Tibial nerve (tissue), 4 donors: ENCODE data around the gene HECTD4. TPM values are rescaled to one million over a fixed set of nuclear protein-coding genes. Genes with fewer than 3 reads are reported as not detected.

Experiments used
- DNase-seq, 2 donors: peaks; one replicate each; pipeline ENCODE4 v3.0.0-alpha.2; 2019; ENCODE audit warnings: low spot score in 2 of 2
- H3K27ac ChIP-seq, 4 donors: fragments of 200-600 bp; sonication (generic) in 3 of 4; one replicate each; pipeline ENCODE4 v1.5.1; 2017 to 2019; ENCODE audit warnings: mild to moderate bottlenecking in 1 of 4
- H3K27me3 ChIP-seq, 2 donors: fragments of 200-600 bp; sonication (generic) in 1 of 2; one replicate each; pipeline versions ENCODE4 v1.5.1 to v1.6.0; 2017 to 2019
- H3K36me3 ChIP-seq, 3 donors: fragments of 200-600 bp; sonication (generic); one replicate each; pipeline ENCODE4 v1.5.1; 2018 to 2019
- H3K4me1 ChIP-seq, 4 donors: fragments of 200-600 bp; sonication (generic) in 3 of 4; one replicate each; pipeline ENCODE4 v1.5.1; 2017 to 2019
- H3K4me3 ChIP-seq, 4 donors: fragments of 200-600 bp; sonication (generic) in 3 of 4; one replicate each; pipeline ENCODE4 v1.5.1; 2017 to 2019; ENCODE audit warnings: mild to moderate bottlenecking in 1 of 4, moderate library complexity in 1 of 4
- H3K9me3 ChIP-seq, 4 donors: fragments of 200-600 bp; sonication (generic) in 3 of 4; one replicate each; pipeline ENCODE4 v1.5.1; 2017 to 2019
- EP300 ChIP-seq, 2 donors: sonication (generic); formaldehyde crosslinking; IDR thresholded peaks; one replicate each; pipeline ENCODE4 v1.6.1; 2017; ENCODE audit warnings: antibody characterized with exemption in 2 of 2, mild to moderate bottlenecking in 1 of 2
- POLR2A ChIP-seq, 2 donors: fragments of 450-650 bp; IDR thresholded peaks; one replicate each; pipeline ENCODE4 v1.6.1; 2017; ENCODE audit warnings: antibody characterized with exemption in 2 of 2, mild to moderate bottlenecking in 2 of 2, moderate library complexity in 2 of 2
- WGBS, 2 donors: methylation state at CpG; one replicate each; pipeline ENCODE4 v1.1.5; 2018; 5-methylcytosine and 5-hydroxymethylcytosine counted together
- total RNA-seq, 4 donors: library from RNA; depleted of rRNA; stranded (reverse); fragments of >200 nt; gene quantifications; one replicate each; pipeline ENCODE4 v1.1.0, GENCODE V29; 2016
- TF ChIP-seq, protein P1 (sequence below), 5 experiments: fragments of 200-600 bp in 3 of 5; fragments of 450-650 bp in 2 of 5; sonication (generic) in 3 of 5; IDR thresholded peaks; one replicate each; pipeline ENCODE4 v1.5.1; 2016 to 2019; ENCODE audit warnings: antibody characterized with exemption in 5 of 5, mild to moderate bottlenecking in 3 of 5, moderate library complexity in 2 of 5

Gene HECTD4
- total RNA-seq, 4 donors from 2014 or later, result 43.0 to 70.5 (median 58.5) TPM

GRCh38 chr12:112322882-112323547 is 59.2 kb downstream of the HECTD4 start:
- DNase-seq, result no peak
- TF ChIP-seq, protein P1, sequence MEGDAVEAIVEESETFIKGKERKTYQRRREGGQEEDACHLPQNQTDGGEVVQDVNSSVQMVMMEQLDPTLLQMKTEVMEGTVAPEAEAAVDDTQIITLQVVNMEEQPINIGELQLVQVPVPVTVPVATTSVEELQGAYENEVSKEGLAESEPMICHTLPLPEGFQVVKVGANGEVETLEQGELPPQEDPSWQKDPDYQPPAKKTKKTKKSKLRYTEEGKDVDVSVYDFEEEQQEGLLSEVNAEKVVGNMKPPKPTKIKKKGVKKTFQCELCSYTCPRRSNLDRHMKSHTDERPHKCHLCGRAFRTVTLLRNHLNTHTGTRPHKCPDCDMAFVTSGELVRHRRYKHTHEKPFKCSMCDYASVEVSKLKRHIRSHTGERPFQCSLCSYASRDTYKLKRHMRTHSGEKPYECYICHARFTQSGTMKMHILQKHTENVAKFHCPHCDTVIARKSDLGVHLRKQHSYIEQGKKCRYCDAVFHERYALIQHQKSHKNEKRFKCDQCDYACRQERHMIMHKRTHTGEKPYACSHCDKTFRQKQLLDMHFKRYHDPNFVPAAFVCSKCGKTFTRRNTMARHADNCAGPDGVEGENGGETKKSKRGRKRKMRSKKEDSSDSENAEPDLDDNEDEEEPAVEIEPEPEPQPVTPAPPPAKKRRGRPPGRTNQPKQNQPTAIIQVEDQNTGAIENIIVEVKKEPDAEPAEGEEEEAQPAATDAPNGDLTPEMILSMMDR (IDR thresholded peaks at IDR 0.05), result no peak
- no peak for TF ChIP-seq POLR2A (IDR thresholded peaks at IDR 0.05)
- TF ChIP-seq EP300 (IDR thresholded peaks at IDR 0.05), result no peak
- no peaks in the 10 kb centered on the region for H3K27me3 ChIP-seq
- no peaks in the 10 kb centered on the region for H3K9me3 ChIP-seq
- H3K36me3 ChIP-seq, result peaks cover 0 to 16% (median 0%) of the 10 kb centered on the region in 3 donors
- H3K4me3 ChIP-seq, result no peak overlapping the region
- no peak overlapping the region for H3K27ac ChIP-seq
- H3K4me1 ChIP-seq, result peaks cover 0 to 30% (median 3%) of the 10 kb centered on the region in 4 donors
- WGBS, 2 donors, result 67 to 69% methylated on average over 4 of the region's 4 CpGs

DNA sequence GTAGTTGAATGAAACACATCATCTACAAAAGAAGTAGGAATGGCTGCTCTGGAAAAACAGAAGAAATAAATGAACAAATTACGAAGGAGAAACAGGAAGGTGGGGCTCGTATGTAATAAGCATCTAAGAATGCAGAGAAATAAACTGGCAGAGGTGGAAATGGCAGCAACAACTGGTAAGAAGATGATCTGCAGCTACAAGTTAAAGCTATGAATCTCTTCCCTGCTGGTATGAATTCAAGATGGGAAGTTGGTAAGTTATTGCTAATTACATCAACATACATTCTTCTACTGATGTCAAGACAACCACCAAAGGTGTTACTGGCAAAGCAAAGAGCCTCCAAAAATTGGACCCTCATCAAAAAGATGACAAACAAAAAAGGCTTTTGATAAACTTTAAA is 59.8 kb downstream of the HECTD4 start:
- Histone ChIP-seq H3K4me3 (no peak overlapping the region), H3K36me3 (peaks cover 0 to 16% (median 0%) of the 10 kb centered on the region in 3 donors), H3K27ac (no peak overlapping the region), H3K27me3 (no peaks in the 10 kb centered on the region), H3K9me3 (no peaks in the 10 kb centered on the region), H3K4me1 (peaks cover 0 to 24% (median 3%) of the 10 kb centered on the region in 4 donors)
- DNase-seq, result no peak
- WGBS, 2 donors, result 60 to 61% methylated on average over 2 of the region's 2 CpGs
- no peak for TF ChIP-seq POLR2A (IDR thresholded peaks at IDR 0.05)
- TF ChIP-seq, protein P1 (IDR thresholded peaks at IDR 0.05), result no peak
- TF ChIP-seq EP300 (IDR thresholded peaks at IDR 0.05), result no peak

DNA sequence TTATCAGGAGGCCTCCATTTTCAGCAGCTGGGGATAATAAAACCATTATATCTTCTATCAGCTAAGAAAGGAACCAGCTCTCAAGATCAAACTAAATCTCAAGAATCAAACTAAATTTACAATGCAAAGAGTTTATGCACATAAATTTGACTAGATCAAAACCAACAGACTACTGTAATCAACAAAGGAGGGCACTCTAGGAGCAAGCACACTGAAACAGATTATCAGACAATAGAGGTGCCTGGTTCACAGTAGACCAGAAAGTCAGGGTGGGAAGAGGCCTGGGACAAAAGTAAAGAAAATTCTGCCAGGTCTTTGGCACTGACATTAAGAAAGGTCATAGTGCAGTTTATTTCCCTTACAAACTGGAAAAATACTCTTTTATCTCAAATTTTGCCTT is 61.0 kb downstream of the HECTD4 start:
- DNase-seq, result no peak
- no peaks in the 10 kb centered on the region for H3K27me3 ChIP-seq
- H3K4me3 ChIP-seq, result no peak overlapping the region
- H3K9me3 ChIP-seq, result no peaks in the 10 kb centered on the region
- TF ChIP-seq POLR2A (IDR thresholded peaks at IDR 0.05) (no peak), EP300 (IDR thresholded peaks at IDR 0.05) (no peak)
- TF ChIP-seq, protein P1 (IDR thresholded peaks at IDR 0.05), result no peak
- H3K4me1 ChIP-seq, result peaks cover 0 to 22% (median 3%) of the 10 kb centered on the region in 4 donors
- peaks cover 0 to 16% (median 0%) of the 10 kb centered on the region in 3 donors for H3K36me3 ChIP-seq
- no peak overlapping the region for H3K27ac ChIP-seq

DNA sequence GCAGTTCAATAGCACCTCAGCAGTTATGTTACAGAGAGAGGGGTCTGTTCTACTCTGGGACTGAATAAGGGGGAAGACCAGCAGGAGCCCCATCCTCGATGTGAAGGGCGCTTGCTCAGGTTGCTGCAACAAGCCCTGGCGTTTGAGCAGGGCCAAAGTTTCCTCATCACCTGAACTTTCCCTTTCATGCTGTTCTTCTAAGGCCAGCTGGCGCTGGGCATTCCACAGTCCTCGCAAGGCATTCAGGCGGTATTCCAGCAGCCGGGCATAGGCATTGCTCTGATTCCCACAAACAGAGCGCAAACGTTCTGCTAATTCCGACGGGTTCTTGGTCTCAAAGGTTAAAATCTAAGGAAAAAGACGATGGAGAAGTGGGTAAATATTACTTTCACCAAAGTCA is 62.8 kb downstream of the HECTD4 start:
- 95 to 97% methylated on average over 12 of the region's 12 CpGs for WGBS, 2 donors
- no peaks in the 10 kb centered on the region for H3K27me3 ChIP-seq
- TF ChIP-seq POLR2A (IDR thresholded peaks at IDR 0.05), result no peak
- no peak for TF ChIP-seq EP300 (IDR thresholded peaks at IDR 0.05)
- TF ChIP-seq, protein P1 (IDR thresholded peaks at IDR 0.05), result no peak
- no peak overlapping the region for H3K27ac ChIP-seq
- peaks cover 0 to 22% (median 3%) of the 10 kb centered on the region in 4 donors for H3K4me1 ChIP-seq
- no peaks in the 10 kb centered on the region for H3K9me3 ChIP-seq
- peaks cover 0 to 20% (median 0%) of the 10 kb centered on the region in 3 donors for H3K36me3 ChIP-seq
- DNase-seq, result no peak
- H3K4me3 ChIP-seq, result no peak overlapping the region

DNA sequence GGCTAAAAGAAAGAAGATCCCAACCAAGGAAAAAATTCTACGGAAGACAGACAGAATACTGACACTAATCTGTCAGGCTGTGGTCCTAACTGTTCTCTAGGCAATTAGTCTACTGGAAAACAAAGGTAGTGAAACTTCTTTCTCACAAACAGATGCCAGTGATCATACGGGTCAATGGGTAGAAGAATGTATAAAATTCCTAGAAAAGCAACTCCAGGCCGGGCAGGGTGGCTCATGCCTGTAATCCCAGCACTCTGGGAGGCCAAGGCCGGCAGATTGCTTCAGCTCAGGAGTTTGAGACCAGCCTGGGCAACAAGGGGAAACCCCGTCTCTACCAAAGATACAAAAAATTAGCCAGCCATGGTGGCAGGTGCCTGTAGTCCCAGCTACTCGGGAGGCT is 64.8 kb downstream of the HECTD4 start:
- Histone ChIP-seq H3K9me3 (no peaks in the 10 kb centered on the region), H3K27ac (no peak overlapping the region), H3K4me3 (no peak overlapping the region), H3K4me1 (peaks cover 0 to 17% (median 3%) of the 10 kb centered on the region in 4 donors), H3K27me3 (no peaks in the 10 kb centered on the region), H3K36me3 (peaks cover 0 to 36% (median 0%) of the 10 kb centered on the region in 3 donors)
- 77 to 85% methylated on average over 6 of the region's 6 CpGs for WGBS, 2 donors
- DNase-seq, result no peak
- TF ChIP-seq EP300 (IDR thresholded peaks at IDR 0.05) (no peak), POLR2A (IDR thresholded peaks at IDR 0.05) (no peak)
- TF ChIP-seq, protein P1 (IDR thresholded peaks at IDR 0.05), result no peak
